Fibroblast of skin of abdomen (primary cell): ENCODE data around the gene WIPF1.
A peak's percentile ranks its signal among the peaks of the same experiment; 100 is the strongest.

Experiments used
- DNase-seq: peaks from one replicate; pipeline ENCODE4 v3.0.0-alpha.2; 2013

Gene WIPF1

DNA sequence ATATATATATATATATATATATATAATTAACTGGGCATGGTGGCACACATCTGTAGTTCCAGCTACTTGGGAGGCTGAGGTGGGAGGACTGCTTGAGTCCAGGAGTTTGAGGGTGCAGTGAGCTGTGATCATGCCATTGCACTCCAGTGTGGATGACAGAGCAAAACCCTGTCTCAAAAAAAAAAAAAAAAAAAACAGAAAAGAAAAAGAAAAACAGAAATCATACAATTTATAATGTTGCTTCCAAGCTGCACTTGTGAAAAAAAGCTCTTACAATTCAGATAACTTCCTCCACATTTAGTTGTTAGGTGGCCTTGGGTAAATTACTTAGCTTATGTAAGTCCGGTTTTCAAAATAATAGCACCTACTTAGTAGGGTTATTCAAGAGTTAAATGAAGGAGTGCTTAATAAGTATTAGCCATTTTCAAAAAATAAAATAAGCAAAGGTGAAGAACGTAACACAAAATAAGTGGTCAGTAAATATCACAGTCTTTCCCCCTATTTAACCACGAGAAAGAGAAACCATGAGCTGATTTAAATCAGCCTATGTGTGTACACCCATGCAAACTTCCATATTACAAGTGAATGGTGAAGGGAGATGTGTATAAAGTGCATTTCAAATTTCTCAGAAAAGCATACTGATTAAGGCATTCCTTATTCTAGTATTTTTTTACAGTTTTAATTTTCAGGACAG, 2.3 kb downstream of the WIPF1 start:
- DNase-seq, result no peak

DNA sequence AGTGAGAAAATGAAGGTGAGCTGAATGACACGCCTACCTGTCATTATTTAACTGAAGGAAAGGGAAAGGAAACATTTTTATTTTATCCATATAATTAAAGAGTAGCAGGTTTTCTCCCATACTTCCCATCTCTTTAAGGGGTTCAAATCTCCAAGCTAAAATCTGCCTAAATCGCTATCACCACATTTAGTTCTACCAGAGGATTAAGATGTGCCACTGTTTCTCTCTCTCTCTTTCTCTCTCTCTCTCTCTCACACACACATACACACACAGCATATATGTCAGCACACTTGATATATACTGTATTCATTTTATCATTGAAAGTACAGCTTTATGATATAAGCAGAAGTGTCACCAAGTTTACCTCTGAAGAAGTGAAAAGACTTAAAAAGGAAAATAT, 3.1 kb downstream of the WIPF1 start:
- DNase-seq, result no peak

DNA sequence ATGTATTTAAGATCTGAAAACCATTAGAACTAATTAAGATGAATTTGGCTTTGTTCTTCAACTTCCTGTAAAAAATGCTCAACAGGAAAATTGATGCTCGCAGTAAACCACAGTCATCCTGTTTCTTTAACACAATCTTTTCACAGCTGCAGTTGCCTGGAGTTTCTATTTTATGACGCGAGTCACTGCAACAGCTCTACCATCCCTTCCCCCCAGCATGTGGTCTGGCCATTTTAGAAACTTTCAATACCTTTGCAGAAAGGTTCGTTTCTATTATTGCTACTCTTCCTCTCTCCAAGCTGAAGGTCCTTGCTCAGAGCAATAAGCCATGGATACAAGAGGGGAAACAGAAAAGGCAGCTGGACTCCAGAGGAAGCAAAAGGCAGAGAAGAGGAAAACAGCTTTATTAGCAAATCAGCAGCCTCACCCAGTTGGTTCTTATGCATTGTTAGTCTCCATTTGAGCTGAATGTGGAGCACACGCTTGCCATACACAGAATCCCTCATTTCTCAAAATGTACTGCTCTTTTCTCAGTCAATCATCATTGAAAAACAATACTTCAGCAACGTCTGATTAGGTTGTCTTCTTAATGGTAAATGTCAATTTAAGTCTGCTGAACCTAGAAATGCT, 3.9 kb downstream of the WIPF1 start:
- DNase-seq, result peak; percentile 90

DNA sequence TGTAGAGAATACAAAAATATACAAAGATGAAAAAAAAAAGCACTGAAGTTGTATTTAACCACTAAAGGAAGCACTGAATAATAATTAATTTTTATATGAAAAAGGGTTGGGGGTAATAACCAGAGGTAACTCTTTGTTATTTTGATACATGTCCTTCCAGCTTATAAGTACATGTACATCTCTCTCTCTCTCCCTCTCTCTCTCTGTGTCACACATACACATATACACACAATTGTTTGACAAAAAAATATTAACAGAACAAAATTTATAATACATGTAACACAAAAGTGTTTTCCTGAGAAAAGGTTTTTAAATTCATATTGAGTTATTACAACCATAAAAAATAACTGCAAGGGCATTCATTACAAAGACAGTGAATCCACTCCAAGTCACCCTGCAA, 4.6 kb downstream of the WIPF1 start:
- no peak for DNase-seq

DNA sequence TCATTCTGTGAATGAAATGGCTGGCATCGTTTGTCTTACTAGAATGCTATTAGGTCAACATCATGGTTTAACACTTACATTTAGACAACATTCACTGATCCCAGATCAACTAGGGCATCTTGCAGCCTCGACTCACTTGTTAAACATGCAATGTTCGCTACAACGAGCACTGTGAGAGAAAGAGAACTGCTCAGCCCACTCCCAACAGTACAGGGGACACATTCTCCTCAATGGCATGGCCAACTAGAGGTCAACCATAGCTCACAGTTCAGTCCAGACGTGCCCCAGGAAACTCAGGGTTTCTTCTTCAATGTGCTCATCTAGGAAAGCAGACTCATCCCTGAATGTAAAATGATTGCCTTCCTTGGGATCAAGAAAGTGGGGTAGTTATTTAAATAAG, 5.9 kb downstream of the WIPF1 start:
- DNase-seq, result no peak

DNA sequence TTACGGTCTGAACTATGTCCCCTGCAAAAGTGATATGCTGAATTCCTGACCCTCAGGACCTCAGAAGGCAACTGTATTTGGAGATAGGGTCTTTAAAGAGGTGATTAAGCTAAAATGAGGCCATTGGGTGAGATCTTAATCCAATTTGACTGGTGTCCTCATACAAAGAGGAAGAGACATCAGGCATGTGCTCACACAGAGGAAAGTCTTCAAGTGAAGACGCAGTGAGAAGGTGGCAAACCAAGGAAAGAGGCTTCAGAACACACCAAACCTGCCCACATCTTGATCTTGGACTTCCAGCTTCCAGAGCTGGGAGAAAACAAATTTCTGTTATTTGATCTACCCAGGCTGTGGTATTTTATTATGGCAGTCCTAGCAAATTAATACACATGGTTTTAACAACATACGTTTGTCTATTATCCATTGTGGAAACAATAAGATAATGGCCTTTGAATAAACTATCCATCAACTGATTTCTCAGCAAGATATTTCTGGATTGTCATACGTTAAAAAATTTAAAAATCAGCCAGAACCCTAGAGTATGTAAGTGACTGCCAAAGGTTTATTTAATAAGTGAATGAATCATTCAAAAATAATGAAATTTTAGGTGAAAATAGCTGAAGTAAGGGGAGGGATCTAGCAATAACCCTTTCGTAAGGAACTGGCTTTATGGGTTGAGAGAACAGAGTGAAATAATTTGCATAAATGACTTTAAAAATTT, 6.5 kb downstream of the WIPF1 start:
- no peak for DNase-seq

DNA sequence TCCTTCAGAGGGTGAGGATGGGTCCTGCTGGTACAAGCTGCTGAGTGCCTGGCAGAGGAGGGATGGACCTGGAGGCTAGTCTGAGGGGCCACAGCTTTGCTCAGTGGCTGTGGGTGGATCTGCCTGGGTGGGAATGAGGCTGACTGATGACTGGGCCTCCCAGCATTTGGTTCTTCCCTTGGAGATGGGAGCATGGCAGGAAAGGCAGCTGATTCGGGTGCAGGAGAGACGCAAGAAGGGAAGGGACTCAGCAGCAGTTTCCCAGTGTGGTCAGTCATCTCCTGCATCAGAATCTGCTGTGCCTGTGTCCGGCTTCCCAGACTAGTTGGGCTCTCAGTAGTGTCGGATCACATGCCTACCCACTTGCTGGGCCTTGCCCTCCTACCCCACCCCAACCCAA, 7.3 kb downstream of the WIPF1 start:
- DNase-seq, result no peak

DNA sequence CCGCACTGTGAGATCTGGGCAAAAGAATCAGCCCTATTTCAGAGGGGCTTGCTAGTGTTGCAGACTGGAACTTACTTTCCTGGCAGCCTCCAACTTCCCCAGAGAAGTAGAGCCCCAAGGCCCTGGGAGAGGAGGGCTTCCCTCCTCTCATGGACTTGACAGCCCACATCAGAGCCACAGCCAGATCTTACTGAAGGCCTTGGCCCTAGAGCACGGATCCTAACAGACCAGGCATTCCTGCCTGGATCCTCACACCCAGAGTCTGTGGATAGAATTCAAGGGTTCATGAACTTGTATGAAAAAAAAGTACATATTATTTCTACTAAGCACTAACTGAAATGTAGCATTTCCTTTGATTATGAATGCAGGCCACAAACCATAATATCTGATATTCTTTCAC, 8.3 kb downstream of the WIPF1 start:
- no peak for DNase-seq

DNA sequence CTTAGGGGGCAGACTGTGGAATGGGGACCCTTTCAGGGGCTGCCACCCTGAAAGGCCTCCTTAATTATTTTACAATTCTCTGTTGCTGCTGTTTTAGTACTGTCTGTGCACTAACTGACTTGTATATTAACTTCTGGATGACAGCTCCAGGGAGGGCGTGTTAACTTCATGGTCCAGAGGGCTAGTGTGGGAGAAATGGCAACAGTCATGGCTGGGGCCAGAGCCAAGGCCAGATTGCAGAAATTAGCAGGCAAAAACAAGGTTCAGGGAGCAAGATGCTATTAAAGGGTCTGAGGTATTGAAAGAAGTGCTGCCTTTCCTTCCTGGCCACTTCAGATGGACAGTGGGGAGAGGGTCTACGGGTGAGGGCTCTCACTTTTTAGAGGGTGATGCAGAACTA, 9.1 kb downstream of the WIPF1 start:
- DNase-seq, result no peak

DNA sequence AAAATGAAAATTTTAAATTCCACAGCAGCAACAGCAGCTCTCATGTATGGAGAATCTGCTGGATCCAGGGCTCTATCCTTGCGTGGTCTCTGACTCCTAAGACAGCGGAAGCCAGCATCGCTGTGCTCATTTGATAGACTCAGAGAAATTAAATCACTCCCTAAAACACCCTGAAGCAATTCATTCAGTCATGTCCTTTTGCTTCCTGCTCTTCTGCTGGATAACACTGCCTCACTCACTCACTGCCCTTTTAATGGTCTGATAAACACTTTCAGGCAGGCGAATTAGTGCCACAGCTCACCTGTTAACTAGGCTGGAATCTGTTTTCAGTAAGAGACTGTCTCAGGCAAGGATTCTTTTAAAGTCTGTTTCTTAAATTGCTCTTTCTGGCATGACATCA, 10.0 kb downstream of the WIPF1 start:
- DNase-seq, result no peak

DNA sequence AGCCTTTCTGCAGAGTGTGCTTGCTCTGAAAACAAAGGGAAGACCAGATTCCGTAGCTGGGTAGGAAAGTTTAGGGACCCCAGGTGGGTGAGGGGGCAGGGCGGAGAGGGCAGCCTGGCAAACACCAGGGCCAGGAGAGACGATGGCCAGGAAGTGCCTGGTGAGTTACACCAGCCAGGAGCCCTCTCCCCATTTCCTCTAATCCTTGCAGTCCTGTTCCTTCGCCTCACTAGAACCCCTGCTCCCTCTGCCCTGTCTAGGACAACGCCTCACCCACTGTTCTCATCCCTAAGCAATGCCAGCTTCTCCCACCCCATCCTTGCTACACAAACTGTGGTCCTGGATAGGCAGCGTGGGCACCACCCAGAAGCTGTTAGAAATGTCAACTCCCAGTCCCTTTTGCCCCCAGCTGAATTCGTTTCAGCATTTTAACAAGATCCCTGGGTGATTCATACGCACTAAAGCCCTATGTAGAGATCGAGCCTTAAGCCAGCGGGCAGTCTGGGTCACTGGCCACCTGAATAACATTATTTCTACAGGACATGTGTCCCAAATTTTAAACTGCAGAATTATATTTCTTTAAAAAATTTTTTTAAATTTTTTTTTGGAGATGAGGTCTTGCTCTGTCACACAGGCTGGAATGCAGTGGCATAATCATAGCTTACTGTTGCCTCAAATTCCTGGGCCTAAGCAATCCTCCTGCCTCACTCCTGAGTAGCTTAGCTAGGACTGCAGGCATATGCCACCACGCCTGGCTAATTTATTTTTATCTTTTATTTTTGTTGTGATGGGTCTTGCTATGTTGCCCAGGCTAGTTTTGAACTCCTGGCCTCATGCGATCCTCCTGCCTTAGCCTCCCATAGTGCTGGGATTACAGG, 10.9 kb downstream of the WIPF1 start:
- DNase-seq, result peak; percentile 47

DNA sequence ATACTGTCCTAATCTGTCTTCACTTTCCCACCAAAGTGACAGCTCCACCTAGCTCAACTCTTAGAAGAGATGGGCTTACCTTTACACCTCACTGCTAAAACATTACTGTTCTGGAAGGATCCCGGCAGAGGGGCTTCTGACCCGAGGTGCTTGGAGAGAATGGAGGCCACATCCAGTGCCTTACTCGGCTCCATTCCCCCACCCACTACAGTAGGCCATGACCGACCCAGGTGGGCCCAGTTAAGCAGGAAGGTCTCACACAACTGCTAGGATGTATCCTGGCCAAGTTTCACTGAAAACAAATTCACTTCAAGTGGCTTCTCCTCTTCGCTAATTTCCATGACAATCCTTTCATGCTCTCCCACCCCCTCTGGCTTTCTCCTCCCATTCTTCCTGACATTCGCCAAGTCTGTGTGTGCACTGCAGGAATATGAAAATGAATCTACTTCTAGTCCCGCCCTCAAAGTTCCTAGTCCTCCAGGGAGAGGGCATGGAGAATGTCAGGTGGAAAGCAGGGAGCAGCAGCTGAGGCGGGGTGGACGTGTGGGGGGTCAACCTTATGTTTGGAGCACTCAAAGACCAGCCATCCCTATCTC, 11.8 kb downstream of the WIPF1 start:
- DNase-seq, result no peak

DNA sequence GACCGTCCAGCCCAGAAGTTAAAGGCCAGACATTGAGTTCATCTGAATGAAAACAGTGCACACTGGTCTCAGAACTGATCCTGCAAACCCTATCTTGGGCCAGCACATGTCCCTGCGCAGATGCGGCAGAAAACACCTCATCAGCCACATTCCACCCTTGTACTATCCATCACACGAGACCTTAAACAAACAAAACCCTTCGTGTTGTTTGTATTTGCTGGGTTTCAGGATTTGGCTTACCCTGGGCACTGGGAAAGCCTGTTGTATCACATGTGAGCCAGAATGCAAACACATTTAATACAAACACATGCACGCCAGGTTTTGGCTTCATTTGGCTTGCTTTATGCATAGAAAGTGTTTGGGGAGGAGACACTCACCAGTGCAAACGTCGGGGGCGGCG, 12.5 kb downstream of the WIPF1 start:
- no peak for DNase-seq

DNA sequence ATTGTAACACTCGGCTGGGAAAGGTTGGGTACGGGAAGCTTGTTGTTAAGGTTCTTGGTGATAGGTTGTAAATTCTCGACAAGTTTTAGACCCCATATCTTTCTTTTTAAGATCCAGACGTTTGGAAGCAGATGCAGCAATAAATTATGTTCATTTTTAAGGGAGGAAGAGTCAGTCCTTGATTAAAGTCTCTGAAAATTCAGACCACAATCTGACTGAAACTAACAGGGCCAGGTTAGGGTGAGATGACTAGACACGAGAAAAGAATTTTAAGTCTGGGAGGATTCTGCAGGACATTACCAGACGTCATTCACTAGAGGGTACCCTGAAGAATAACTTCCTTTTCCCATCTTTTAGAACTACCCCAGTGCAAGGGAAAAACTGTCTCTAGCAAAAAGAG, 16.1 kb downstream of the WIPF1 start:
- no peak for DNase-seq

DNA sequence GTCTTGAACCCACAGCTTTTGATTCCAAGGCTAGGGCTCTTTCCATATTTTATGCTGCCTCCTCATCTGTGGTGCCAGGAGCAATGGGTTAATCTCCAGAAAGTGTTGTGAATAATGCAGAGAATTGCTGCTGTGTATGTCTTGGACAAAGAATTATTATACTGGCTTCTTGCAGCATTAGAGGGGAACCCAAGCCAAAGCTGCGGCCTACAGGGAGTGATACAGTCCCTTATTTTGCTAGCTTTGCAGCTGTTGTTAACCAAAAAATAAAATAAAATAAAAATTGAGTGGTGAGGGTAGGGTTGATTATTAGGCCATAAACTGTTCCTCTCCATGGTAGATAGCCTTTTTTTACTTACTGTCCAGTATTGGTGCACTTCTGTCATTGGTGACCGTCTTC, 16.7 kb downstream of the WIPF1 start:
- DNase-seq, result no peak

DNA sequence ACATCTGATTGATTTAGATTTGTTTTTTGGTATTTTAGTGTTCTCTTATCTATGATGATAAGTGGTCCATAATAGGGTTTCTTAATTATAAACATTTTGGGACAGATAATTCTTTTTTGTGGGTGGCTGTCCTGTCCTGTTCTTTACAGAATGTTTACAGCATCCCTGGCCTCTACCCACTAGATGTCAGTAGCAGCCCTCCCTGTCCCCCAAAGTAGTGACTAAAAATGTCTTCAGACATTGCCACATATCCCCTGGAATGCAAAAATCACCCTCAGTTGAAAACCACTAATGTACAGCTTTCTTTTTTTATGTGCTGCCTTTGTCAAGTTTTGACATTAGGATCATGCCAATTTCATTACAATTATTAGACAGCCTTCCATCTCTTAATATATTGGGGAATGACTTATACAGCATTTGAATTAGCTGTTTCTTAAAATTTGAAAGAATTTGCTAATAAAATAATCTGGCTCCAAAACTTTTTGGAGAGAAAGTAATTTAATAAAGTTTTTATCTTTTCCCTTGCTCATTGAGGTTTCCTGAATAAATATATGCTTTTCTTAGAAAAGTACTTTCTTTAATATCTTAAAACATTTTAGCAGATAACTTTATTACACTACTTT, 19.5 kb downstream of the WIPF1 start:
- DNase-seq, result peak; percentile 80

DNA sequence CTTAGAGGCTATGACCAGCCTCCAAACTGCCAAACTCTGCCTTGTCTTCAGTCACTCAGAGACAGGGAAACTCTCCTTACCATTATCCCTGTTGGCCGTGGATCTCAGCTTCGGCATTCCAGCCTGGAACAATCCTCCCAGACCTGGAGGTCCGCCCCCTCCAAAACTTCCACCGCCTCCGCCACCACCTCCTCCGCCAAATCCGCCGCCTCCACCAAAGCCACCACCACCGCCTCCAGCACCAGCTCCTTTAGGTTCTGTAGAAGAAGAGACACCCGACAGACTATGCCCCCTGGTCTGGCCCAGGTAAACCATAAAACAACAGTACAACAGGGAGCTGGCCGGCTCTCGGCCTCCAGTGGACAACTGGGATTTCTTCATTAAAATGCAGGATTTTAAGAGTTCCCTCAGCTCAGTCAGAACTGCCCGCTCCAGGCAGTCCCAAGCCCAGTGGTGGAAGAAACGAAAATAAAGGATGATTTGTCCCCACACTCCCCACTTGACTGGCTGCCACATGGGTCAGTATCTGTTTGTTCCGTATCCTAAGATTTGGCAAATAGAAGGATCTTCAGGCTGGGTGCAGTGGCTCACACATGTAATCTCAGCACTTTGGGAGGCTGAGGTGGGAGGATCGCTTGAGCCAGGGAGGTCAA, 22.4 kb downstream of the WIPF1 start:
- no peak for DNase-seq

DNA sequence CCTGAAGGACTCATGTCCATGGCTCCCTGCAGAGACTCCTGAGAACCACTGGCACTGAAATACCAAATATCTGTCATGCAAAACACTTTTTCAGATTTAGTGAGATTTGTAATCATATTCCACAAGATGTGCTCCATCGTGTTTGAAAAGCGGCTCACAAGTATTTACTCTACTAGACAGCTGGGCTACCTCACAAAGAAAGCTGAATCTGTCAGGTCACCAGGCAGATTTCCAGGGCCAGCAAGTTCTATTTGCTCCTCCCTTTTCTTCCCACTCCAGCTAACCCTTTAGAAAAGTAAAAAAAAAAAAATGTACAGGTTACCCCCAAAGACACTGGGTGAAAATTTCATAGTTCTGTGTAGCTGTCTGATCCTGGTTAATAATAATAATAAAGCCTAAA, 22.9 kb downstream of the WIPF1 start:
- DNase-seq, result no peak

DNA sequence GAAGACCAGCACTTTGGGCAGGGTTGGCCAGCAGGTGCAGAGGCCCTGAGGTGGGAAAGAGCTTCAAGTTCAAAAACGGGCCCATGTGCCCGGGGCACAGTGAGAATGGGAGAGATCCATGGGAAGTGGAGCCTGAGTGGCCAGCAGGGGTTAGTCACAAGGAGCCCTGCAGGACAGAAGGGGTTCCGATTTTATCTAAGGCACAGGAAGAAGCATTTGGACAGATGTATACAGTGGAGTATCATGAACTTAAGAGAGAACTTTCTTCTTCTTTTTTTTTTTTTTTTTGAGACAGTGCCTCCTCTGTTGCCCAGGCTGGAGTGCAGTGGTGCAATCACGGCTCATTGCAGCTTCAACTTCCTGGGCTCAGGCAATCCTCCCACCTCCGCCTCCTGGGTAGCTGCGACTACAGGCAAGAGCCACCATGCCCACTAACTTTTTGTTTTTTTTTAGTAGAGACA, 24.0 kb downstream of the WIPF1 start:
- no peak for DNase-seq

DNA sequence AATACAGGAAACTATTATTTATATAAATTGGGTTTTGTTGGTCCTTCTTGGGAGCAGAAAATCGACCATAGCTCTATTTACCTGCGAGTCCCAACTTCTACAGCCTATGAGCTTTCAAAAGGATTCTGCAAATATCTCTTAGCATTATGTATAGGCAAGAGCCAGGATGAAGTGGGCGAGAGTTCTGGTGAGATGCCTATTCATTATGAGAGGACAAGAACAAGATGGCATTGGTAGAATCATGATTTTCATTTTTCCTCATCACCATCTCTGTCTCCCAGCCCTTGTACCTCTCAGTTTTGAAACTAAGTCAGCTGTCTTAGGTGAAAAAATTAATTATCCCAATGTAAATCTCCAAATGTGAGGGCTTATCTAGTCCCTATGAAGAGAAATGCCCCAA, 25.0 kb downstream of the WIPF1 start:
- DNase-seq, result no peak

DNA sequence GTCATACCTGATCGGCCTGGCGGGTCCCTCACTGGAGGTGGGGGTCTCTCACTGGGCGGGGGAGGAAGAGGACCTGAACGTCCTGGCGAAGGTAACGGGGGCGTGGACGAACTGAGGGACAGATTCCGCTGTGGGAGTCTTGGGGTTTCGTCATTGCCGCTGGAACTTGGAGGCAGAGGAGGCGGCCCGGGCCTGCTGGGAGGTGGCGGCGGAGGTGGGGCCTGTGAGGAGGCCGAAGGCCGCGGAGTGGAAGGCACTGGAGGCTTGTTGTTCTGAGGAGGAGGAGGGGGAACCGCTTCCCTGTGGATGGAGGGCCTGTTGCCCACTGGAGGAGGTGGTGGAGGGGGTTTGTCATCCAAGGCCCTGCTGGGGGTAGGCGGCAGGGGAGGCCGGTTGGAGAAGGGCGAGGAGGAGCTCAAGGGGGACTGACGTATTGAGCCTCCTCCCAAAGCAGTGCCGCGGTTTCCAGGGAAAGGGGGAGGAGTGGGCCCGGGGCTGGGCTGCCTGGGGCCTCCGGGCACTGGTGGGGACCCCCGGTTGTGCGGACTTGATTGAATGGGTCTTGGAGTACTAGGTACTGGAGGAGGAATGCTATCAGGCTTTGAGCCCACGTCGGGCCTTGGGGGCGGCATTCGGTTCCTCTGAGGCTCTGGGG, 25.8 kb downstream of the WIPF1 start:
- DNase-seq, result no peak
